Keratinocyte (primary cell): ENCODE results near the gene C20orf144.

Source experiments
- CTCF ChIP-seq, 3 experiments: IDR thresholded peaks in 1 of 3; conservative IDR thresholded peaks in 1 of 3; optimal IDR thresholded peaks in 1 of 3; 2 replicates in 2 of 3; 3 replicates in 1 of 3; pipeline versions ENCODE3 to v1.5.1; 2011; ENCODE audit warnings: low read length in 3 of 3, mild to moderate bottlenecking in 3 of 3, moderate library complexity in 2 of 3, control low read depth in 1 of 3, inconsistent platforms in 1 of 3; ENCODE audit not compliant: insufficient read depth in 2 of 3; ENCODE audit errors: extremely low read depth in 1 of 3
- EZH2 ChIP-seq: IDR thresholded peaks from one replicate; pipeline ENCODE4 v1.6.1; 2012; ENCODE audit warnings: inconsistent platforms, mild to moderate bottlenecking, low read length, moderate library complexity

DNA sequence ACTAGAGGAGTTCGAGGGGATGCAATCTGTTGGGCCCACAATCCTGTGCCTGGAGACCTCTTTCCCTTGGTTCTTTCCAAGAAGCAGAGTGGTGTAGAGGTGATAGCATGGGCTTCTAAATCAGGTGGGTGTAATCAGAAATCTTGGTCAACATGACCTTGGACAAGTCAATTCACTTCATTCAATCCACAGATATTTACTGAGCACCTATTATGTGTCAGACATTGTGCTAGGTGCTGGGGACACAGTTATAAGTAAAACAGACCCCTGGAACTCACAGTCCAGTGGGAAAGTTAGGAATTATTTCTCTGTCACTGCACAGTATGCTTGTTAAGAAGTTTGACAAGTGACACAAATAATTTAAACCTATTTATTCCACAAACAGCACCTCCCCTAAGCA lies 27.4 kb downstream of the C20orf144 start:
- TF ChIP-seq CTCF (optimal IDR thresholded peaks at IDR 0.05 in 1 of 3, IDR thresholded peaks at IDR 0.05 in 1 of 3, conservative IDR thresholded peaks at IDR 0.05 in 1 of 3; ENCODE audit: extremely low read depth in 1 of 3, insufficient read depth in 2 of 3, low read length in 3 of 3): no peak
- no peak for TF ChIP-seq EZH2
